CD4-positive, alpha-beta memory T cell (primary cell): ENCODE results near the gene KCNIP4. TPM values are rescaled to one million over a fixed set of nuclear protein-coding genes. Genes with fewer than 3 reads are reported as not detected.
A peak's percentile ranks its signal among the peaks of the same experiment; 100 is the strongest.

Source experiments
- CTCF ChIA-PET: fragments of 350-600 bp; sonication (Branson Sonifier 250); formaldehyde crosslinking; loops from one replicate; lab custom pipeline; 2021; ENCODE audit warnings: inconsistent platforms; ENCODE audit not compliant: partially characterized antibody; lab: Charles Lee
- POLR2A ChIA-PET: fragments of 350-600 bp; sonication (Branson Sonifier 250); formaldehyde crosslinking; loops from one replicate; lab custom pipeline; 2021; ENCODE audit not compliant: partially characterized antibody; lab: Charles Lee
- DNase-seq, 5 donors: peaks; one replicate each; pipeline versions ENCODE4 v3.0.0 to v3.0.0-alpha.2; 2020 to 2022; ENCODE audit warnings: mixed read lengths in 1 of 5
- H3K27ac ChIP-seq: one replicate; pipeline ENCODE4 v1.7.0; 2013; ENCODE audit warnings: low read depth, low read length
- H3K27me3 ChIP-seq: 2 replicates; pipeline ENCODE4 v1.7.0; 2013; ENCODE audit warnings: mild to moderate bottlenecking, low read length, moderate library complexity; ENCODE audit not compliant: insufficient read depth
- H3K36me3 ChIP-seq: 2 replicates; pipeline ENCODE4 v1.7.0; 2013; ENCODE audit warnings: mild to moderate bottlenecking, low read length, moderate library complexity; ENCODE audit not compliant: insufficient read depth
- H3K4me1 ChIP-seq: 2 replicates; pipeline ENCODE4 v1.7.0; 2013; ENCODE audit warnings: mild to moderate bottlenecking, low read length, moderate library complexity; ENCODE audit not compliant: insufficient read depth
- H3K4me3 ChIP-seq, 2 donors: one replicate each; pipeline ENCODE4 v1.7.0; 2013; ENCODE audit warnings: low read length in 2 of 2, mild to moderate bottlenecking in 1 of 2
- H3K9me3 ChIP-seq, 2 donors: one replicate each; pipeline ENCODE4 v1.7.0; 2013; ENCODE audit warnings: low read length in 2 of 2, control low read depth in 1 of 2; ENCODE audit not compliant: control insufficient read depth in 1 of 2
- H3K27ac Mint-ChIP-seq, 7 donors: one replicate each; pipeline ENCODE4 v1.8.0; 2020 to 2021; ENCODE audit warnings: mixed read lengths in 7 of 7, mild to moderate bottlenecking in 6 of 7, inconsistent platforms in 3 of 7, moderate library complexity in 3 of 7
- H3K27me3 Mint-ChIP-seq, 2 donors: one replicate each; pipeline ENCODE4 v1.8.0; 2020 to 2021; ENCODE audit warnings: mixed read lengths in 2 of 2
- H3K36me3 Mint-ChIP-seq, 2 donors: one replicate each; pipeline ENCODE4 v1.8.0; 2020 to 2021; ENCODE audit warnings: mixed read lengths in 2 of 2, inconsistent platforms in 1 of 2, mild to moderate bottlenecking in 1 of 2
- H3K4me1 Mint-ChIP-seq, 4 donors: one replicate each; pipeline ENCODE4 v1.8.0; 2020 to 2021; ENCODE audit warnings: mixed read lengths in 4 of 4, mild to moderate bottlenecking in 1 of 4
- H3K4me3 Mint-ChIP-seq, 8 donors: one replicate each; pipeline ENCODE4 v1.8.0; 2020 to 2021; ENCODE audit warnings: mixed read lengths in 8 of 8, mild to moderate bottlenecking in 7 of 8, moderate library complexity in 6 of 8, inconsistent platforms in 3 of 8
- H3K9me3 Mint-ChIP-seq, 8 donors: one replicate each; pipeline ENCODE4 v1.8.0; 2020 to 2021; ENCODE audit warnings: mixed read lengths in 8 of 8, mild to moderate bottlenecking in 5 of 8, inconsistent platforms in 3 of 8, moderate library complexity in 1 of 8
- intact Hi-C: fragments of 100-400 bp; cut with micrococcal nuclease; formaldehyde crosslinking; loops from one replicate; pipeline ENCODE4 v1.15.1; 2023
- polyA plus RNA-seq, 2 donors: library from polyadenylated mRNA; unstranded; fragments of 300-500 nt; fragmentation: Illumina TruSeq; gene quantifications; one replicate each; pipeline ENCODE4 v1.2.3, GENCODE V29; 2021
- total RNA-seq, 2 experiments: library from RNA; stranded (reverse); gene quantifications; one replicate each; pipeline ENCODE4 v1.2.3, GENCODE V29; 2021

Gene KCNIP4
- total and polyA plus RNA-seq, 4 experiments from 2014 or later = 0.11 to 0.26 TPM; not detected in 2

DNA sequence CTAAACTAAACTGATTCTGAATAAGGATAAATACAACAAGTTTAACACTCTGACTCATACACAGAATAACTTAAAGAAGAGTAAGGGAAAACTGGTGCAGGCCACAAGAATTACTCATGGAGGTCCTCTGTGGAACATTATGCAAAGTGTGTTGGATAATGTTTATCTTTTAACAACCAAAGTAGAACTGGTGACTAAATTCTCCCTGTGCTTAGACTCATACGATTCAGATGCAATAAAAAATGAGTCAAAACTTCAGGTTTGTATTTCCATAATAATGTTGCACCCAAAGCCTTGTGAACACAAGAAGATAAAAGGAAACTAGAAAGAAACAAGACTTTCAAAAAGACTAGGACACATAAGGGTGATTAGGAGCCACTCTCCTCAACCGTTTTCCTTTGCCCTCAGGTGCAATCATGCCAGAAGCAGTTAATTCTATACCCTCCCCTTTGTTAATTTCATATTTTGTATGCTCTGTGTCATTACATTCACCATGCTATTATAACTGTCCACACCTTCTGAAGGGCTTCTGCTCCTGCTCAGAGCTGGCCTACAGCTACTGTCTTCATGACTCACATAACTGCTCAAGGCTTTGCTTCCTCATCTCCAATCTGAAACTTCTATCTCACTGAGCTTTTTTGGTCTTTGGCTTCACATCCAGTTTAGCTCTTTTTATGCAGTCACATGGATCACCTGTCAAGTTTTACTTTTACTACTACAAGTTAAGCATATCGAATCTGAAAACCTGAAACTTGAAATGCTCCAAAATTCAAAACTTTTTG lies 60.2 kb downstream of the KCNIP4 start:
- peaks cover 3 to 11% (median 6%) of the 10 kb centered on the region in 8 donors for H3K9me3 Mint-ChIP-seq
- H3K27ac Mint-ChIP-seq = no peak overlapping the region
- DNase-seq = no peak
- intact Hi-C loops = no loop called here
- ChIA-PET POLR2A (no interaction called here), CTCF (no interaction called here)
- H3K4me3 Mint-ChIP-seq = no peak overlapping the region
- H3K36me3 Mint-ChIP-seq = no peaks in the 10 kb centered on the region
- Histone ChIP-seq H3K4me3 (no peak overlapping the region), H3K27me3 (no peaks in the 10 kb centered on the region), H3K36me3 (no peaks in the 10 kb centered on the region), H3K9me3 (no peaks in the 10 kb centered on the region), H3K27ac (no peak overlapping the region), H3K4me1 (no peaks in the 10 kb centered on the region)
- H3K27me3 Mint-ChIP-seq = no peaks in the 10 kb centered on the region
- H3K4me1 Mint-ChIP-seq = no peaks in the 10 kb centered on the region

DNA sequence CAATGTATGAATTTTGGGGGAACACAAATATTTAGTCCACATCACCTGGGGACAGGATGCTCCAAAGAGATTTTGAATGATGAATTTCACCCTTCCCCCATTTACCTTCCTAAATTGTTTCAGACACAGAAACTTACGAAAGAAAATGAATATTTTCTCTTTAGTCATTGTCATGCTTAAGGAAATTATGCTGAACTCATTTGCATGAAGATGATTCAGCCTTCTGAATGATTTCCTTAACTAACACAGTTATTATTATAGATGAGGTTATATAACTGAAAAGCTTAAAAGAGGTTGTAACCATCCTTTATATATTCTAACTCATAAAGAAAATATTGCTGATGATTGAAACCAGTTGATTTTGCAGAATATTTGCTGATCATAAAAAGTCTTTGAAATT lies 61.1 kb downstream of the KCNIP4 start:
- Histone ChIP-seq H3K4me3 (no peak overlapping the region), H3K27ac (no peak overlapping the region), H3K4me1 (no peaks in the 10 kb centered on the region), H3K36me3 (no peaks in the 10 kb centered on the region), H3K27me3 (no peaks in the 10 kb centered on the region), H3K9me3 (no peaks in the 10 kb centered on the region)
- Mint-ChIP-seq H3K27me3 (no peaks in the 10 kb centered on the region), H3K4me1 (no peaks in the 10 kb centered on the region), H3K4me3 (no peak overlapping the region), H3K36me3 (no peaks in the 10 kb centered on the region), H3K9me3 (peaks cover 2 to 10% (median 5%) of the 10 kb centered on the region in 8 donors), H3K27ac (no peak overlapping the region)
- ChIA-PET POLR2A (no interaction called here), CTCF (no interaction called here)
- intact Hi-C loops = no loop called here
- DNase-seq = no peak

DNA sequence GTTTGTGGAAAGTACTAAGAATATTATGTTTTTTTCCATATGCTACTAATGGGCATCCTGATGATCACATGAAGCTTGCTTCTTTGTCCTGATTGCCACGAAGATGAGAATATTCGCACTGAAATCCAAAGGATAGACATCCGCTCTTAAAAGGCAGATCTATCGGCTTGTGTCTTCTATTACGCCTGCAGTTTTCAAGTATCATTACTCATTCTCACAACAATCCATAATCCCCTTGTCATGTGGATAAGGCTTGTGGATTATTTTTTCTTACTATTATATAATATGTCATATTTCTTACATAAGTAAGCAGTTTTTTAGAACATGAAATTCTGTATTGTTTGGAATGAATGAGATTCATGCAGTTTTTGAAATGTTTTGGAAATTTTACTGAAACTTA lies 62.8 kb downstream of the KCNIP4 start:
- ChIA-PET POLR2A (no interaction called here), CTCF (no interaction called here)
- no peaks in the 10 kb centered on the region for H3K4me1 ChIP-seq
- intact Hi-C loops = no loop called here
- Mint-ChIP-seq H3K9me3 (peaks cover 0 to 9% (median 6%) of the 10 kb centered on the region in 8 donors), H3K4me3 (no peak overlapping the region), H3K4me1 (no peaks in the 10 kb centered on the region), H3K27me3 (no peaks in the 10 kb centered on the region), H3K27ac (no peak overlapping the region), H3K36me3 (no peaks in the 10 kb centered on the region)
- H3K27me3 ChIP-seq = no peaks in the 10 kb centered on the region
- H3K27ac ChIP-seq = no peak overlapping the region
- no peak for DNase-seq
- H3K36me3 ChIP-seq = no peaks in the 10 kb centered on the region
- no peak overlapping the region for H3K4me3 ChIP-seq
- no peaks in the 10 kb centered on the region for H3K9me3 ChIP-seq

DNA sequence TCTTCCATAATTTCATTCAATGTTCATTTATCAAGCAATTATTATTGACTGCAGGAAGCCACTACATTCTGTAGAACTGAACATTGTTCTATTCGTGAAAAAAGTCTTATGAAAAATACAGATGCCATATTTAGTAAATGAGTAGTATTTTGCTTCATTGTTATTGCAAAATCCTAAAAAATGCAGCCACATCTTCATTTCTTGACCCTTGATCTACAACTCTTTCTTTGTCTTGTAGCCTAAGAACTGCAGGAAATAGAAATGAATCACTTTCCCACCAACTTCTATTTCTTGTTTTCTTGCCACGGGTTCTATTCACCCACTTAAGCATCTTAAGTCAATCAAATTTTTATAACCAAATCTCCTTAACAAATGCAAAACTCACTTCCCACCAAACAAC lies 63.3 kb downstream of the KCNIP4 start:
- no peaks in the 10 kb centered on the region for H3K36me3 ChIP-seq
- Mint-ChIP-seq H3K27me3 (no peaks in the 10 kb centered on the region), H3K4me1 (no peaks in the 10 kb centered on the region), H3K4me3 (no peak overlapping the region), H3K27ac (no peak overlapping the region), H3K36me3 (no peaks in the 10 kb centered on the region), H3K9me3 (peaks cover 0 to 9% (median 5%) of the 10 kb centered on the region in 8 donors)
- no peaks in the 10 kb centered on the region for H3K4me1 ChIP-seq
- no peaks in the 10 kb centered on the region for H3K9me3 ChIP-seq
- intact Hi-C loops = no loop called here
- no peak for DNase-seq
- H3K27ac ChIP-seq = no peak overlapping the region
- POLR2A ChIA-PET = no interaction called here
- CTCF ChIA-PET = no interaction called here
- no peak overlapping the region for H3K4me3 ChIP-seq
- H3K27me3 ChIP-seq = no peaks in the 10 kb centered on the region

DNA sequence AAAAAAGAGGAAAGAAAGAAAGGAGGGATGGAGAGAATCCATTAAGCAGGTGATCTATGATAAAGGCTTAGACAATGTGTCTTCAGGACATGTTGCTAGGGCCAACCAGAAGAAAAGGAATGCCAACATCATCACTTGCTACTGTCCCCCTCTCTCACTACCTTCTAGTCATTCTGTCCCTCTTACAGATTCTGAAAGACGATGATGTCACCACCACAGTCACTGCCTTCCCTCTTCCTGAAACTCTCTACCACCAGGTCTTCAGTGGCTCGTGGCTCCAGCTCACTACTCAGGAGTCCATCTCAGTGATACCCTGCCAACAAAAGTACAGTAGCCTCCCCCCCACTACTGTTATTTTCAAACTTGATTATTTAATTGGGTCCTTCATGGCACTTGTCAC lies 64.0 kb downstream of the KCNIP4 start:
- Histone ChIP-seq H3K9me3 (no peaks in the 10 kb centered on the region), H3K27ac (no peak overlapping the region), H3K27me3 (no peaks in the 10 kb centered on the region), H3K4me1 (no peaks in the 10 kb centered on the region), H3K4me3 (no peak overlapping the region), H3K36me3 (no peaks in the 10 kb centered on the region)
- Mint-ChIP-seq H3K4me3 (no peak overlapping the region), H3K36me3 (no peaks in the 10 kb centered on the region), H3K4me1 (no peaks in the 10 kb centered on the region), H3K27ac (no peak overlapping the region), H3K27me3 (no peaks in the 10 kb centered on the region), H3K9me3 (peaks cover 0 to 9% (median 5%) of the 10 kb centered on the region in 8 donors)
- CTCF ChIA-PET = no interaction called here
- intact Hi-C loops = no loop called here
- DNase-seq = no peak
- POLR2A ChIA-PET = no interaction called here

DNA sequence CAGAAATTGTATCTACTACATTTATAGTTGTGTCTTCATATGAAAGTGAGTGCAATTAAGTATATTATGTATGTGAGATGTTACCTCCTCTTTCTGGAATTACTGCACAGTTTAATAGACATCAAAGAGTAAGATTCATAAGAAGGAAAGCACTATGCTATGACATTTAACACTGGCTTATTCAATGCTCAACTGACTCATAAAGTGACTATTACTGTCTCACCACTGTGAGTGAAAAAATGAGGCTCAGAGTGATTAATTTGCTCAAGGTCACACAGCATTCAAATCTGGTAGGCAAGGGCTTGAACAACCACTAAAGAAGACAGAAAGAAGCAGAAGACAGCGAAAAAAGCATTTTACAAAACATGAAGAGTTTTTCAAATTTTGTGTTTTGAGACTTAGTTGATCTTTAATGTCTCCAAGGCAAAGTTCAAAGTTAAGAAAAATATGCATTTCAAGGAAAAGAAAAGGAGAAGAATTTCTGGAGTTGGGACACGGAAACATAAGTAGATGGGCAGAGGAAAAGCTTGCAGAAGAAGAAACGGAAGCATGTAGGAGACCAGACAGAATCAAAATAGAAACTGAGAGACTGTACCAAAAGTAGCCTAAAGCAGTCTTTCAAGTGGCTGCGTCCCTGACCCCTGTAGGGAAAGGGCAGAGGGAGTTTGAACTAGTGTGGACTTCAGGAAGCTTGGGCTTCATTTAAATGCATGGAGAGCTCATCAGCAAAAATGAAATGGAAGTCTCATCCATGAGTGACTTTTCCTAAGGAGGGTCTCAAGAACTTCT lies 66.3 kb downstream of the KCNIP4 start:
- POLR2A ChIA-PET = no interaction called here
- H3K27ac Mint-ChIP-seq = no peak overlapping the region
- peaks cover 0 to 11% (median 5%) of the 10 kb centered on the region in 8 donors for H3K9me3 Mint-ChIP-seq
- no peak overlapping the region for H3K27ac ChIP-seq
- H3K36me3 Mint-ChIP-seq = no peaks in the 10 kb centered on the region
- no peaks in the 10 kb centered on the region for H3K4me1 ChIP-seq
- no peak overlapping the region for H3K4me3 ChIP-seq
- intact Hi-C loops = no loop called here
- no peaks in the 10 kb centered on the region for H3K27me3 ChIP-seq
- no peak for DNase-seq
- H3K36me3 ChIP-seq = no peaks in the 10 kb centered on the region
- CTCF ChIA-PET = interaction anchor here (0.7 kb wide), 1 partner anchor 1476 kb away, joined by 3 read pairs; no protein-coding TSS in a partner anchor
- no peak overlapping the region for H3K4me3 Mint-ChIP-seq
- H3K9me3 ChIP-seq = no peaks in the 10 kb centered on the region
- no peaks in the 10 kb centered on the region for H3K27me3 Mint-ChIP-seq
- H3K4me1 Mint-ChIP-seq = no peaks in the 10 kb centered on the region

DNA sequence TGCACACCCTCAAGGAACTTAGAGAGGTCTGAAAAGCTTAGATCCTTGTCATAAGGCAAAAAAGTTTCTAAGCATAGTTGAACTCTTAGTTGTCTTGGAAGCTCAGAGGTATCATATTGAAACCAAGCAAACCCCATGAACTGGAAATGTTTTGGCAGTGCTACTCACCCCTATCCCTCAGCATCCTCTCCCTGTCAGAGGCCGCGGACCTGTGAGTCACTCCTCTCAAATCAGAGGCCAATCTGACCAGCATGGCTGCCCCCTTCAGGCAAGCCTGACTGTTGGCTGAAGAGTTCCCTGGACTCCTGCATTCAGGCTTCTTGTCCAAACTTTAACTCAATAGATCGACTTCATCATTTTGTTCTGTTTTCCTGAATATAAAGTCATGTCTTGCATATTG lies 69.4 kb downstream of the KCNIP4 start:
- no peak overlapping the region for H3K27ac Mint-ChIP-seq
- no peak overlapping the region for H3K4me3 ChIP-seq
- H3K4me3 Mint-ChIP-seq = no peak overlapping the region
- H3K27ac ChIP-seq = no peak overlapping the region
- no peaks in the 10 kb centered on the region for H3K36me3 ChIP-seq
- no peaks in the 10 kb centered on the region for H3K4me1 Mint-ChIP-seq
- CTCF ChIA-PET = no interaction called here
- H3K4me1 ChIP-seq = no peaks in the 10 kb centered on the region
- intact Hi-C loops = no loop called here
- H3K27me3 ChIP-seq = no peaks in the 10 kb centered on the region
- peak in 1 of 5 donors; percentile 33 for DNase-seq
- POLR2A ChIA-PET = no interaction called here
- H3K9me3 ChIP-seq = no peaks in the 10 kb centered on the region
- H3K27me3 Mint-ChIP-seq = no peaks in the 10 kb centered on the region
- H3K9me3 Mint-ChIP-seq = peaks cover 0 to 11% (median 5%) of the 10 kb centered on the region in 8 donors
- H3K36me3 Mint-ChIP-seq = no peaks in the 10 kb centered on the region
